HG03135 (cell line): ENCODE data around the gene TBC1D2B.

Experiments
- ATAC-seq: cut with Tn5 transposase; IDR thresholded peaks from one replicate; pipeline ENCODE4 v1.9.1; 2021; ENCODE audit warnings: mild to moderate bottlenecking, moderate library complexity; ENCODE audit not compliant: unreplicated experiment

TBC1D2B gene

DNA sequence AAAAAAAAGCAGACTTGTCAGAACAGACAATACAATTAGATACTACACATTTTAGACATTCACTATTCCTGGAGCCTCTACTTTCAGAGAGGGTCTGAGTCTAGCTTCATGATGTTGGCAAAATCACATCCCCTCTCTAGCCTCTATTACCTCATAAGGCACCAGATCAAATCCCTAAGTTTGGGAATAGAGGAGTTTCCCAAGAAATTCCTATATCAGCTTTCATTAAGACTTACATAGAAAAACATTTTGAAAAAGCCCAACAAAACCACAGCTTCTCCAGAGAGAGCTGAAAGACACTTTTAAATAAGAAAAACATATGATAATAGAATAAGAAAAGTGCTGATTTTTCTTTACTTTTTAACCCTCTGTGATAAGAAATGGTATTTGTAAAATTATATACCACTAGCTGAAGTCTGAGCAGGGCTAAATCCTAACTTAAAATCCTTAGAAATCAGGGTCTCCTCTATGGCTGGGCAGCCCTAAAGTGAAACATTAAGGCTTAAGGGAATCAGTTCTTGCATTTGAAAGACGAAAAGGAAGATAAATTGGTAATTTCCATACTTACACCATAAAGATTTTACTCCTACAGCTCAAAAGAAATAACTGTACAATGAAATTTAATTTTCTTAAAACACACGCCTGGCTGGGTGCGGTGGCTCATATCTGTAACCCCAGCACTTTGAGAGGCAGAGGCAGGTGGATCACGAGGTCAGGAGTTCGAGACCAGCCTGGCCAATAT is 4.3 kb downstream of the TBC1D2B start:
- ATAC-seq: no peak

DNA sequence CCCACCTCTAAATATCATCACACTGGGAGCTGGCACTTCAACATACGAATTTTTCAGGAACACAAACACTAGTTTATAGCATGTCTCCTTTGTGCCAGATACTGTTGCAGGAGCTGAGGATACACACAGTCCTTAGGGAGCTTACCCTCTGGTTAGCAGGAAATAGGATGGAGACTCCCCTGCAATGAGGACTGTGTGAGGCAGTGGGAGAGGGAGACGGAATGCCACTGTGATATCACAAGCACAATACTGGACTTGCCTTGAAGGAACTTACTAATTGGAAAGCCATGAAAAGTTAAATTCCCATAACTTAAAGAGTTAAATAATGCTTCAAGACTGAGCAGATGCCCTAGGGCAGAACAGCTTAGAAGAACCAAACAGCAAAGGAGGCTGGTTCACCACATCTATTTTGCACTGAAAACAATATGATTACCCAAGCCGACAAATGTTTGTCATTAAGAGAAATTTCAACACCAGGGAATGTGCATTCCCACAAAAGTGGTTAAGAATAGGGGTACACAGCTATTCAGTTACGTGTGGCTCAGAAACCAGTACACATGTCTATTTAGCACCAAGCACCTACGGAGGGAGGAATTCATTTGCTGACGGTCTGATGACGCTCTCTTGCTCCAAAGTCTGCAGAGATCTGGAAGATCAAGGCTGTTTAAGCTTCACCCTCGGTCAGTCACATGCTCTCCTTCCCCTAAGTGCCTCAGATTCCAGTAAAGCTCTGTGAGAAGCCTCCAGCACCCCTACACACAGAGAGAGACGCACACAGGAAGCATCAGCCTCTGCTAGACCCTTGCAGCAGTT is 5.2 kb downstream of the TBC1D2B start:
- ATAC-seq: no peak

DNA sequence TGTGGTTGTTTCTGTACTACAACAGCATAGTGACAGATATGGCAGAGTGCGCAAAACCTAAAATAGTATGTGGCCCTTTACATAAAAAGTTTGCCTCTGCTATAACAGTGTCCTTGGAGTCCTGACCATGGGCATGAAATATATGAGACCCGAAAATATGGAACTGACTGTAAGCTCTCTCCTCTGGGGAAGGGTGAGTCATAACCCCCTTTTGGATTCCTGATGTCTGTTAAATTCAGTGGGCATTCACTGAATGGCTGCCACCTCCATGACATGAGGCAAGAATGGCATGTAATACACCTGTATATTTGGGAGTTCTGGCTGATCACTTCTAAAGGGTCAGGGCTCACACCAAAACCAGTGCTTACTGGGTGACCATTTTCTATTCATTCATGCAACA is 6.1 kb downstream of the TBC1D2B start:
- no peak for ATAC-seq

DNA sequence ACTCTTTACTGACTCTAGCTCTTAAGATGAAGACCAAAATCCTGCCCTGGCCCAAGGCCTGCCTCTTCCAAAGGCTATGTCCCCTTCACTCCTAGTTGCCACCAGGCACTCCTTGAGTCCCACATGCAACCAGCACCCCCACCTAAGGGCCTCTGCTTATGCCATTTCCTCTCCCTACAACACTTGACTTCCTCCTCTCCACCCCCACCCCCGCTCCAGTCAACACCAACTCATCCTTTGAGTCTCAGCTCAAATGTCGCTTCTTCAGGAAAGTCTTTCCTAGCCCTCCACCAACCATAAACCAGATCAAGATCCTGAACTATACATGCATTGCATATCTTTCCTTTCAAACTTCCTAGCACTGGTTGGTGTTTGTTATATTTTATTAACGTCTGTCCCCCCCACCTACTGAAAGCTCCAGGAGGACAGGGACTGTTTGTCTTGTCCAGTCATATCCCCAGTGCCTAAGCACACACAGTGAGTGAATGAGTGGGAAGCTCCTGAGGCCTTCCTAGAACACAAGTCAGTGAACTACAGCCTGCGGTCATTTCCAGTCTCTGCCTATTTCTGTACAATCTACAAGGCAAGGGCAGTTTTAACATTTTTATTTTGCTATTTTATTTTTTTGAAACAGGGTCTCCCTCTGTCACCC is 7.3 kb downstream of the TBC1D2B start:
- ATAC-seq: no peak

DNA sequence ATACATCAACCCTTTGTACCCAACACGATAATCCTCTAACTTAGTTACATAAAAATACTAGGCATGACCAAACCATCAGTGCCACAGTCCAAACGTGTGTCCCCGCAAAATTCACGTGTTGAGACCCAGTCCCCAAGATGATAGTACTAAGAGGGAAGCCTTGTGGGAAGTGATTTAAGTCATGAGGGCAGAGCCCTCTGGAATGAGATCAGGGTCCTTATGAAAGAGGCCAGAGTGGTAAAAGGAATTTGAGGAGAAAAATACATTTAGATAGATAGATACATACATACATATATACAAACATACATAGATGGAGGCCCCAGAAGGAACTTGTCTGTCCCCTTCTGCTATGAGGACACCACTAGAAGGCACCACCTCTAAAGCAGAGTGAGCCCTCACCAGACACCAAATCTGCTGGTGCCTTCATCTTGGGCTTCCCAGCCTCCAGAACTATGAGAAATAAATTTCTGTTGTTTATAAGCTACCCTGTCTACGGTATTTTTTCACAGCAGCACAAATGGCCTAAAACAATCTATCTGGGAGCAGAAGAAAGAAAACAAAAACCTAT is 8.0 kb downstream of the TBC1D2B start:
- ATAC-seq: no peak

DNA sequence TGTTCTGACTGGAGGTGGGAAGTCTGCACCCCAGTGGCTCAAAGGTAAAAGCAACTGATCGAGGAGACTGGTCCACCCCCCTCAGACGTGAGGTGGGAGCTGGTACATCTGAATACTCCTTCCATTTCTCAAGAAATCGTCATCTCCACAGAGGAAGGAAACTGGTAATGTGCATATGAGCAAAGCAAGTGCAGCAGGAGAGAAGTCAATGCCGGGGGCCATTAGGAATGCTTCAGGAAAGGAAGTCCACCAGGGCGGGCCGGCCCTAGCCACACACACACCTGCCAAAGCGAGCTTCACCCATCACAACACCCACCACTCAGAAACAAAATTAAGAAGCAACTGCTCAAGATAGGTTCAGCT is 8.5 kb downstream of the TBC1D2B start:
- no peak for ATAC-seq

DNA sequence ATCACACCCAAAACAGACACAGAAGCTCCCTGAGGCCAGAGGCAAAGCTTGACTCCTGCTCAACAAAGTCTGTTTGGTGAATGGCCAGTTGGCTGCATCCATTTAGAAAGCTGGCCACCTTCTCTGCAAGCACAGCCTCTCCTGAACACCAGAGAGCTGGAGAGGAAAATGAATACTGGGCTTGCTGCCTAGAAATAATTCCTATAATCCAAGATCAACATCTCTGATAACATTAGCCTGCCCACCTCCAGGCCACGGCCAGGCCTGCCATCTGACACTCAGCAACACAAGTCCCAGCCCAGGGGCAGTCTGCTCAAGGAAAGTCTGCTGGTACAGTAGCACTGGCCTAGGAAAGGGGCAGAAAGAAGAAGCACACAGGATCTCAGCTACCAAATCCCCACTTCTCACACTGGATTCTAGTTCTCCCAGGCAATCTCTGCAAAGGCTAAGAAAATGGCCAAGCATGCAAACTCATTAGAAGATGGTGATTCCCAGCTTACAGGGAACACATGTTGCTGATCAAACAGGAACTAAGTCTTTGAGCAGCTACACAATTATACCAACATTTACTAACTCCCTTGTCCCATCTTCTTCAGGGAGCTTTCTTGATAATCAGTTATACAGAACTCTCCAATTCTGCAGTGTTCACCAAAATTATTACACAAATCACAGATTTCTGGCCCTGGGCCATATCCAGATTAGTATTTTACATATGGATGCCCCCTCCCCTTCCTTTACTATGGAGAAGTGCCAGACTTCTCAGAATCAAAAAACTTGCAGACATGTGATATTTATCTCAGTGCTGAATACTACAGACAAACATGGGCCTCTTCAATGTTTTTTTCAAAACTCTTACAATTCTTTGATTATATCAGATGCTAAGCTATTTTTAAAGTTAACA is 9.9 kb downstream of the TBC1D2B start:
- ATAC-seq: no peak

DNA sequence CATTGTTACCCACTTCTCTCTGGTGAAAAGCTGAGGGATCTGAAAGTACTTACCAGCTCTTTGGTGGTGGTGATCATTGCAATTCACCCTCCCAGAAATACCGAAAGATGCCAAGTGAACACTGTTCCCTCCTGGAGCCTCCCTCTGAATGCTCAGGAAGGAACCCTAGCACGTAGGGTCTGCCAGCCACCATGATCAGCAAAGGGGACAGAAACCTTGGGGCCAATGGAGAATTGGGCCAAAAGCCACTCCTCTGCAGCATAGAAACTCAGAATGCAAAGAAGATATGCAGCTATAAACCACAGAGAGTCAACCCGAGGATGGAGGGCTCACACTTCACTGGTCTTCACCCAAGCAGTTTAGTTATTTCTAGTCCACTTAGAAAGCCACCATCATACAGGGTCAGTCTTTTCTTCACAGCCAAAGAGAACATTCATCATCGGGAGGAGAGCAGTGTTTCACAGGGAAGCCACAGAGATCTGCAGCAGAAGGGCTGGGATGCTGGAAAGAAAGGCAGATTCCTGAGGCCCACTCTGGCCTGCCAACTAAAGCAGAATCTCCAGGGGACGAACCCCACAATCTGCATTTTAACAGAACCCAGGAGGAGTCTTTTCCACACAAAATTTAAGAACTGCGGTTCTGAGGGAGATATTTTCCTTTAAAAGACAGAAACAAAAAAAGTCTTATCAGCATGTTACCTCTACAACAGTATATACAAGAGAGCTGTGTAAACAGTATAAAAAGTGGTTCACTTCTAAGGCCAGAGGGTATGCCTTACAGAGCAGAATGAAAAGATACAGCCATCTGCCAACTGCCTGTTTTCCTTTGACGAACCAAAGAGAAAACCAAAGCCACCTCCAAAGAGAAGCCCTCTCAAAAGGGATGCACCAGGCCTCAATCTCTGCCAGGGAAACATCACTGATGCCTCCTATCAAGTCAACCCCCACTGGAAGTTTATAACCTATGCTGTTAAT is 11.3 kb downstream of the TBC1D2B start:
- peak; percentile 45 for ATAC-seq

DNA sequence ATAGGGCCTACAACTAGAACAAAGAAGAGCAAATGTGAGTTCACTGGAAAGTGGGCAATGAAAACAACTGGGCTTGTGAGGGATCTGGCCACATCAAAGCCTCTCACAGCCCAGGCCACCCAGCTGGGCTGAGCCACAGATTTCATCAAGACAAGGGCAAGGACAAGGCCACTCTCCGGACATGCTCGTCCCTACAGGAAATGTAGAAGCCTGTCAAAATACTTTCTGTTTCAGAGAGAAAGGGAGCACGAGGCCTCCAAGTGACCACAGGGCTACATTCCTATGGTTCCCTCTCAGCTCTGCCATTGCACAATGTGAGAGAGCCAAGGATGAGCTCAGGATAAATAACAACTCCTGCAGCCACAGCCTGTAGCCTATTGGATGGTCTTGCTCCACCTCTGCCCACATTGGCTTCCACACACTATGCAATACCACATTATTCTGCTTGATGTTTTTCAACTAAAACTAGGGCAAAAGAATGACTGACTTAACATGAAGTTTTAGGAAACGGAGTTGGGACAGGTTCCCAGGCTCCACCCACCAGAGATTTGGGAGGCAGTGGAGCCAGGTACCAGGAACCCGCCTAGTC is 12.1 kb downstream of the TBC1D2B start:
- ATAC-seq: no peak

DNA sequence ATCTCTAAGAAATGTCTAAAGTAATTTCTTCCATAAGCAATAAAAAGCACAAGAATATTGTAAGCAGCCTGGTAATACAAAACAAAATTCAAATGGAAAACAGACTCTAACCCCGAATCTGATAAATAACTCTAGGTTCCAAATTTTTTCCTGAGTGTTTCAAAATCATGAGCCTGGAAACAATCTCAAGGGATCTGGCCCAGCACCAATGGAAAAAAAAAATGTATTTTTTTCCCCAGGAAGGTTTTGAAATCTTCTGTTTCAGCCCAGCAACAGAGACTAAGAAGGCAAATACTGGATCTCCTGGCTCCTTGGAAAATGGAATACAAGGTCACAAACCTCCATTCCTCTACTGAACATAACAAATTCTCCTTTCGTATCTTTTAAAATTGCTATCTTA is 13.0 kb downstream of the TBC1D2B start:
- ATAC-seq: no peak

DNA sequence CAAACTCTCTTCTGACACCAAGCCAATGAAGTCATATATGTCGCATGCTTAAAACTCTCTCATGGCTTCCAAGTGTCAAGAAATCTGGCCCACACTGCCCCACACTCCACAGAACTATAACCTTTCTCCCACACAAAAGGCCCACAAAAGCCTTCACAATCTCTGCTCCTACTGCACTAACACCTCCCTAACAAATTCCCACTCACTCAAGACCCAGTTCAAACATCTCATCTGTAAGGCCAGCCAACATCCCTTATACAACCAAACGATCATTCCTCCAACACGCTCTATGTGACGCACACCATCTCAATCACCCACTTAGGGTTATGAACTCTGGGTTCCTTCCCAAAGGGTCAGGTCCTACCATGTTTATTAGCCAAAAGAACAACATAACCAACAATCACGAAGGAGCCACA is 13.5 kb downstream of the TBC1D2B start:
- ATAC-seq: no peak

DNA sequence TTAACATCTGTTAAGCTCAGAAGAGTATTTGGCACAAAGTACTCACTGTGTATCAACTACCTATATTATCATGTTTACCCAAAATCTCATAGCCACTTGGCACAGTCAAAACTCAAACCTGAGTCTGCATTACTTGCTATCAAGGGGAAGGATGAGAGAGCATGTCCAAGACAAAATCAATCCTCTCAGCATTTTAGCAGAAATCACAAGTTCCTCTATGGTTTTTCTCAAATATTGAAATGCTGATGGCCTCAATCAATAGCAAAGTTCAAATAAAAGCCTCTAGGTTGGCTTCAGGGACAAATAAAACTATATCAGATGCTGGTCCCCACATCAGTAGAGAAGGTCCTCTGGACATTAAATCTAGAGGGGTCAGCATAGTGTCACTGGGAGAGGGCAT is 14.3 kb downstream of the TBC1D2B start:
- no peak for ATAC-seq

DNA sequence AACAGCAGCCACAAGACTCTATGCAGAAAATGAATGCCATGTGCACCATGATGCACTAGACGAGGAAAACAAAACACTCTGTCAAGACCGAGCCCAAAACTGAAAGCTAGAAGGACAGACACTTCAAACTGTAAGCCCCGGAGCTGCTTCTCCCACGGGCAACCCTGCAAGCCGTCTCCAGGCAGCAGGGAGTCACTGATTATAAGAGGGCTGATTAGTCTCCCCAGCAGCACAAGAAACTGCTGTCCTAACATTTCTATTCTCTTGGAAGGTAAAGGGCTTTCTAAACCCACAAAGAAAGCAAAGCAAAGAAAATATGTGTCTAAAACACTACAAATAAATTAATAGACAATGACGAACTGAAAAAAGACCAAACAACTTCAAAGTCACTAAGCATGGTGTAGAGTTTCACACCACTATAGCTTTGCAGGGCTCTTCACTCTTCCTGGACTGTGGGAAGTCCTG is 15.5 kb downstream of the TBC1D2B start:
- ATAC-seq: no peak

DNA sequence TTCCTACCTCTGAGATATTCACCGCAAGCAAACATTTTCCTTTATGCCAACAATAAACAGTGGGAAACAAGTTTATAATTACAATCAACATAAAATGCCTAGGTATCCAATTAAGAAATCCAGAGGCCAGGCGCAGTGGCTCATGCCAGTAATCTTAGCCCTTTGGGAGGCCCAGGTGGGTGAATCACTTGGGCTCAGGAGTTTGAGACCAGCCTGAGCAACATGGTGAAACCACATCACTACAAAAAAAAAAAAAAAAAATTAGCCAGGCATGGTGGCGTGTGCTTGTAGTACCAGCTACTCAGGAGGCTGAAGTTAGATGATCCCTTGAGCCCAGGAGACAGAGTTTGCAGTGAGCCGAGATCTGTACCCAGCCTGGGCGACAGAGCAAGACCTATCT is 17.3 kb downstream of the TBC1D2B start:
- no peak for ATAC-seq

DNA sequence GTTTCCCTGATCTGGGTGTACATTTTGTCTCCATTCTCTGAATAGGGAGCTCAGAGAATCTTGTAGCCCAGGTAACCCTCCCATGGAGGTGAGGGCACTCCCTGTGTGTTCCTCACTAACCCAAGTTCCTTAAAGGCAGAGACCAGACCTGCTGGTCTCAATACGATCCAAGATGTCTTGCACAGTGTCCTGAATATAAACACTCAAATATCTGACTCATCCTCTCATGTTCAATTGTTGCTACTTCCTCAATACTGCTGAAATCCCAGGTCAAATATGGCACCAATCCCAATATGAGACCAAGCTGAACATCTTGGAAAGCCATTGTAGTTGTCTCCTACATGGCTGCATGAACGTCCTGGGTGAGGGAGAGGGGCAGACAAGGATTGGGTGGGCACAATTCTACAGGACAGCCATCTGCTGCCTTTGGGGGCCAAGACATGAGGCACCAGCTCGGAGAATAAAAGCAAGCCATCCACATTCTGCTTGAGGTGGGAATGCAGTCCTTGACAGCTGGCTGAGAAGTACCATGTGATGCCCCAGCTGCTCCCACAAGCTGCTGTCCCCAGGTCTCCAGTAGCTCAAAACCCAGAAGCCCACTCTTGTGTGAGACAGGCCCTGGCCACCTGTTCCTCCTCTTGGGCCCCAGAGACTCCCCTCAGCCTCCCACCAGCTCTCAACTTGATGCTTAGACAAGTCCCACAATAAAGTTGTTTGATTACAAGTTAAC is 18.2 kb downstream of the TBC1D2B start:
- ATAC-seq: no peak

DNA sequence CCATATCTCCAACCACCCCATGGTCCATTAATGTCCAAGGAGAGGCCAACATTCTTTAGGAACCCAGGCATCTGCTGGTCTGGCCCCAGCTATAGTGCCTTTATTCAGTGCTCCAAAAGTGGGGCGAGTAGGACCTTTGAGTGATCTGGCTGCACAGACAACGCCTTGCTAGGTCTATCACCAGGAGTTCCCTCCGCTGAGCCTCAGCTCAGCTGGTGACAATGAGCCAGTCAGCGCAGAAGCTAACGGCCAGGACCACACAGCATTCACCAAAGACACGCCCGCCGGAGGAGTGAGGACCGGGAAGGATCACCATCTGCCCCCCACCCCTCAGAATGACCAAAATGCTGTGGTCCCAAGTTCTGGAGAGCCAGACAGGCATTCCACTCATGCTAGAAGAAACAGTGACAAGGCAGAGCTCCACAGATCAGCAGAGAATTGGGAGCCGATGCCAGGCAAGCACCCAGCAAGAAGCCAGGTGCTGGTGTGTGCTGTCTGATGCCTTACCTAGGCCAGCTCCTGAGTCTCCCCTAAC is 19.0 kb downstream of the TBC1D2B start:
- no peak for ATAC-seq

DNA sequence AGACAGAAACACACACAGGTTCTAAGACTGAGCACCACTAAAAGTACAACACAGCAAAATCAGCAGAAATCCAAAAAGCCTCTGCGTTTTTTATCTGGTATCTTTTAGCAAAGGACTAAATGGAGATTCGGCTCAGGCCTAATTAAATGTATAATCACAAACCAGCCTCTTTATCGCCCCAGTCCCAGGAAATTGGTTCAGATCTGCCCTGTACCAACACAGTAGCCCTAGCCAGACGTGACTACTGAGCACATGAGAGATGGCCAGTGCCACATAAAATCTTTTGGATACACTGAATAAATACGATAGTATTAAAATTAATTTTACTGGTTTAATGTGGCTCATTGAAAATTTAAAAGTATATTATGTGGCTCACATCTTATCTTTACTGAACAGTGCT is 19.7 kb downstream of the TBC1D2B start:
- ATAC-seq: no peak

DNA sequence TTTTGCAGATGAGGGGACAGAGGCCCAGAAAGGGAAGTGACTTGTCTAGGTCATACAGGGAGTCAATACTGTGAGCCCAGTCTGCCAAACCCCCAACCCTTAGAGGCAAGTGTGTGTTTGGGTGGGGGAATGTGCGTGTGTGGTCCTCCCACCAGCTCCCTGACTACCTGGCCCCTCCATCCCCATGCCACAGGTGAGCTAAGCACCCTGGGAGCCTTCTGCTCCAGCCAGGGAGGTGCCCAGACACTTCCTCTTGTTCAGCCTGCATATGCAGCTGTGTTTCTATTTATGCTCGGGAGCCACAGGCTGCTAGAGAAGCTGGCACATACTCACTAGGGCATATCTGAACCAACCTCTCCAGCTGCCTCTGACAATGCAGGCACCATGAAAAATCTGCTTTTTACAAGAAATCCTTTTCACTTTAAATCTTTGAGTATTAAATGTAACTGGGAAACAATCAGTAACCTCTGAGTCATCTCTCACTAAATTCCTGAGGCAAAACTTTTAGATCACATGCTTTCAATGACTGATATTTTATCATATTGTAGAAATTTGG is 20.7 kb downstream of the TBC1D2B start:
- no peak for ATAC-seq
